HG03378 (cell line): ENCODE data around the gene NOS1.

Source experiments
- ATAC-seq: cut with Tn5 transposase; IDR thresholded peaks from one replicate; pipeline ENCODE4 v1.9.1; 2021; ENCODE audit warnings: mild to moderate bottlenecking, moderate library complexity; ENCODE audit not compliant: unreplicated experiment

NOS1 gene

GRCh38 chr12:117331691-117332090 is 29.7 kb downstream of the NOS1 start:
- ATAC-seq = no peak

- no peak for ATAC-seq
These were observed 30.8 kb downstream of the NOS1 start for GRCh38 chr12:117330441-117331113.

DNA sequence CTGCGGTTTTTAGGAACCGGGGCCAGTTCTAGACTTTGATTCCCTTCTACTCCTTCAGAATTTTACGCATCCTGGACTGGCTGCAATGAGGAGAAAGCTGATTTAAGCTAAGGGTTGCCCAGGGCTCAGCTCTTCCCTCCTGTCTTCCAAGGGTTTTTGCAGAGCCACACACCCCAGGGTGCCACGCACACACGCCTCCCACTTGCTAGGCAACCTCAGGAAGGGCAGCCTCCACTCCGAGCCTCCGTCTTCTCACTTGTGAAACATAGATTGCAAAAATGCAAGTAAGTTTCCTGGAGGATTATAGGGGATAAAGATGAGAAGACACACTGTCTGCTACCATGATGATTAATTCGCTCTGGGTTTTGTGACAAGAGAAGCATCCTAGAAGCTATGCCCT is 31.7 kb downstream of the NOS1 start:
- ATAC-seq = no peak

DNA sequence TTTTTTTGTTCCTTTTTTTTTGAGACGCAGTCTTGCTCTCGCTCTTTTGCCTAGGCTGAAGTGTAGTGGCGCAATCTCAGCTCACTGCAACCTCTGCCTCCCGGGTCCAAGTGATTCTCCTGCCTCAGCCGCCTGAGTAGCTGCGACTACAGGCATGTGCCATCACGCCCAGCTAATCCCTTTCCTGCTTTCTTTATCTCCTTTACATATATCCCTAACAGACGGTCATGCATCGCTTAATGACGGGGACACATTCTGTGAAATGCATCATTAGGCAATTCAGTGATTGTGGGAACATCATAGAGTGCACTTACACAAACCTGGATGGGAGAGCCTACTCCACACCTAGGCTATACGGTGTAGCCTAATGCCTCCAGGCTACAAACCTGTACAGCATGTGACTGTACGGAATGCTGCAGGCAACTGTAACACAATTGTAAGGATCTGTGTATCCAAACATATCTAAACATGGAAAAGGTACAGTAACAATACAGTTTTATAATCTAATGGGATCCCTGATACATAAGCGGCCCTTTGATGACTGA is 32.8 kb downstream of the NOS1 start:
- ATAC-seq = no peak

DNA sequence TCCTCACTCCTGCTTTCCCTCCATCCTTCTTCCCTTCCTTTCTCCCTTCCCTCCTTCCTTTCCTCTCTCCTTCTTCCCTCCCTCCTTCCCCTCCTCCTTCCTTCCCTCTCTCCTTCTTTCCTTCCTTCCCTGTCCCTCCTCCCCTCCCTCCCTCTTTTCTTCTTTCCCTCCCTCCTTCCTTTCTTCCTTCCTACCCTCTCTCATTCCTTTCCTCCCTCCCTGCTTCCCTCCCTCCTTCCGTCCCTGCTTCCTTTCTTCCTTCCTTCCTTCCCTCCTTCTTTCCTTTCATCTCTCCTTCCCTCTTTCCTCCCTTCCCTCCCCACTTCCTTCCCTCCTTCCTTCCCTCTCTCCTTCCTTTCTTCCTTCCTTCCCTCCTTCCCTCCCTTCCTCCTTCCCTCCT is 39.0 kb downstream of the NOS1 start:
- ATAC-seq = no peak

- ATAC-seq = no peak
These were observed 39.9 kb downstream of the NOS1 start for GRCh38 chr12:117321572-117321971.

GRCh38 chr12:117318591-117318990 is 42.8 kb downstream of the NOS1 start:
- no peak for ATAC-seq

DNA sequence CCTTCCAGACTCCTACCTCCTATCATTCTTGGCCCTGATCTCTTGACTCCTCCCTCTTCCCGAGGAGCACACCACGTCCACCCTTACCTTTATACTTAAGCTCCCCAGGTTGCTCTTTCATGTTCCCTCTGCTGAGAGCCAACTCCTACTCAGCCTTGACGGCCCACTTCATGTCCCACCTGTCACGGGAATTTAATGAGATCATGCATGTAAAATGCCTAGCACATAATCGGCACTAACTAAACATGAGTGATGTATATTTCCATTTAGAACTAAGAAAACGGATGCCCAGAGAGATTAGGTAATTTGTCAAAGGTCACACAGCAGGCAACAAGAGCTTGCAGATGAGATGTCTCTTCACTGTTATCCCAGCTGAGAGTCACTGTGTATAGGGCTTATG is 45.1 kb downstream of the NOS1 start:
- ATAC-seq = no peak

DNA sequence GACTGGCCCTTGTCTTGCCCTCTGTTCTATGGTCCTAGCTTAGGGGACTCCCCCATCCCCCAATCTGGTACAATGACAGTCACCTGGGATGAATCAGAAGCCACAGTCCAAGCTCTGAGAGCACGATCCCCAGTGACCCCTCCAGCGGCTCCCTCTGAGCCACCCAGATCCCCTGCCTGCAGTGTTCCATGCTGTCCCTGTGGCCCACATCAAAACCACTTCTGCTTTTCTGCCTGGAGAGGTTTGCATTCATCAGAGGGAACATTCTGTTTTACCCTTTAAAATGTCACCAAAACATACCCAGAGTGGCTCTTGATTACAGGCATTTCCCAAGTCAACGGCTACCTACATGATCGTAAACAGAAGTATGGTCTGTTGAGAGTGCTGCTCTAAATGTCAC is 47.5 kb downstream of the NOS1 start:
- ATAC-seq = no peak

GRCh38 chr12:117312770-117313169 is 48.7 kb downstream of the NOS1 start:
- no peak for ATAC-seq

DNA sequence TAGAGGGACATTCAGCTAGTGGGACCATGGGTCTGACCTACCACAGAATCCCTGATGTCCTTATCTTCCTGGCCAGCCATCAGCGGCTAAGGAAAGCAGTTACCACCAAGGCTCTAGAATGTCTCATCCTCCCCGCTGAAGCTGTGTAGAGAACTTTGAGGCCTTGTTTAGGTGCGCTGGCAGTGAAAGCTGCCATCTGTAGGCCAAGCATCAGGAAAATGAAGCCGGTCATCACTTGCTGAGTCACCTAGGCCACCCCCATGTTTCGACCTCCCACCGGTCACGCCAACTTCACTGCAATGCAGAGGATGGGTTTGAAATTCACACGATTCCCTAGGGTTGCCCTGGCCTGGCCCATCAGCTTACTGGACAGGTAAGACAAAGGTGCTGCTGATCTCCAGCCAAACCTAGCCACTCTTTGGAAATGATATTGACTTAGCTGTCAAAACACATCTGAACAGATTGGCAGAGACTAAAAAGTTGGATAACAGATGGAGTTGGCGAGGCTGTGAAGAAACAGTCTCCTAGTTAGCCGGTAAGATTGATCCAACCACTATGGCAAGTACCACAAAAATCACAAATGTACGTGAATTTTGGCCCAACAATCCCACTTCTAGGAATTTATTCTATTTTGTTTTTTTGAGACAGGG is 52.0 kb downstream of the NOS1 start:
- no peak for ATAC-seq

GRCh38 chr12:117300174-117300573 is 61.3 kb downstream of the NOS1 start:
- no peak for ATAC-seq

- ATAC-seq = no peak
These were observed 62.7 kb downstream of the NOS1 start for GRCh38 chr12:117298648-117299225.

DNA sequence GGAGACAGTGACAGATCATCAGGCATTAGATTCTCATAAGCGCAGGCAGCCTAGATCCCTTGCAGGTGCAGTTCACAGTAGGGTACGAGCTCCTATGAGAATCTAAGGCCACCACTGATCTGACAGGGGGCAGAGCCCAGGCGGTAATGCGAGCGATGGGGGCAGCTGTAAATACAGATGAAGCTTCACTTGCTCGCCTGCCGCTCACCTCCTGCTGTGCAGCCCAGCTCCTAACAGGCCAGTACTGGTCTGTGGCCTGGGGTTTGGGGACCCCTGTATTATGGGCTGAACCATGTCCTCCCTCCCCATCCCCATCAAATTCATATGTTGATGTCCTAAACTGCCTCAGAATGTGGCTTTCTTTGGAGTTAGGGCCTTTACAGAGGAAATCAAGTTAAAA is 63.2 kb downstream of the NOS1 start:
- no peak for ATAC-seq

DNA sequence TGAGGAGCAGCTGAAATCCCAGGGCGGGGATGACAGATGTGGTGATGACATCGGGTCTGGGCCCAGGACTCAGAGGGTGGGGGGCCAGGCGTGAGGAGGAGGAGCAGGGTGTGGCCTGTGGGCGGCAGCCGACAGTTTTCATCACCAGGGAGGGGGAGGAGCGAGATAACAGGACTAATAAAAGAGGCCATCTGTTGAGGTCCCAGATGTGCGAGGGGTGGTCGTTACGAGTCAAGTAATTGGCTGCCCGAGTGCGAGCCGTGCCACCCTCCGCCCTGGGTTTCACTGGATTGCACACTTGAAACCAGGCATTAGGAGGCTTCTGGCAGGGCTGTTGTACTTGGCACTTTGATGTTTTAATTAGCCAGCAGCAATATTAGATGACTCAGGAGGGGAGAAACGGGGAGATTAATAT is 67.2 kb downstream of the NOS1 start:
- no peak for ATAC-seq

DNA sequence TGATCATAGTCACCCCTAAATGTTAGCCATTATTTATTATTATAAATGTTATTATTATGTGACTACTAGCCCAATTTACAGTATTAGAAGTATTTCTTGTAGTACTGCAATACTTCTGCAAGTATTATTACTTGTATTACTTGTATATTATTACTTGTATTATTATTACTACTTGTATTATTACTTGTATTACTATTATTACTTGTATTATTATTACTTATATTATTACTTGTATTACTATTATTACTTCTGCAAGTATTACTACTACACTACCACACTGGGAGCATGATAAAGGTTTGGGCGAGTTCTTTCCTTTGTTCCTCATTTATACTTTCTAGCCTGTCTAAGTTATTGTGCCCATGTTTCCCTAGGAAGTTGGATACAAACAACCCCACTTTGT is 67.9 kb downstream of the NOS1 start:
- ATAC-seq = no peak

GRCh38 chr12:117292688-117293087 is 68.7 kb downstream of the NOS1 start:
- ATAC-seq = no peak

DNA sequence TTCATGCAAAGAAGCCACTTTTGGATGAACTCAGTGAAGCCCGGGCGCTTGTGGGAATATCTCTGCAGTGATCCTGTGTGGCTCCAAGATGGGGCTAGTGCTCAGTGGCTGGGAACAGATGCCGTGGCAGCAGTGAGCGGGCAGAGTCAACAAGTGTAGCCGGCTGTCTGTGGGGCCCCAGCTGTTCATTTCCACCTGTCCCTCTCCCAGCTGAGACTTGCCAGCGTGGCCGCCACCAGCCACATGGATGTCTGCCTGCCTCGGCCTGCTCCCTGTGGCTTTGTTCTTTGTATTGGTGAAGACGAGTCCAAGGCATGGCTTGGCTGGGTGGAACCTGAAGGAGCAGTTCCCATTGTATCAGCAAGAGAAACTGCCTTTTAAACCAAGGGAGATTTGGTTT is 77.3 kb downstream of the NOS1 start:
- ATAC-seq = no peak

- ATAC-seq = no peak
These were observed 78.9 kb downstream of the NOS1 start for GRCh38 chr12:117282490-117282889.

DNA sequence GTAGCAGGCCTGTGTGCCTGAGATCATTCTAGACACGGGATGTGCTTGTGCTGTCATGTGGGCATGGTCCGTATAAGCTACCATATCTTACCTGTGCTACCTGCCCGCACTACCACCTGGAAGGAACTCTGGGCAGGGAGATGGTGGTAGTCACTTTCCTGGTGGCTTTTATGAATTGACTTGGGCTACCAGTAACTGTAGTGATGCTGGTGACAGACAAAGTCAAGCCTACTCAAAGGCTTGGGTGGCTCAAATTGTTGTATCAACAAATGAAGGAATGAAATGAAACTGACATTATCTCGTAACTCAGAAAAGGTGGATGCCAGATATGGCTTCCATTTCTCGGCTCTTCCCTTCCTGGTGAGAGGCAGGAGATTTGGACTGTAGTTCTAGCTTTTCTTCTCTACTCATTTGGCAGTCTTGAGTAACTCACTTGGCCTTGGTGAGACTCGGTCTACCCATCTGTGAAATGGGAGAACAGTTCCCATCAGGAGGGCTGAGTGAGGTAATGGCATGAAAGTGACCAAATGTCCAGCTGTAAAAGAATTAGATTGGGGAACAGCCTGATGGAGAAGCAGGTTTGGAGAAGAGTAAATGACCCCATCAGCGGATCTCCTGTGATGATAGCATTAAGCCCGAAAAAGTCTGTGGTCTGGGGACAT is 81.3 kb downstream of the NOS1 start:
- ATAC-seq = no peak

DNA sequence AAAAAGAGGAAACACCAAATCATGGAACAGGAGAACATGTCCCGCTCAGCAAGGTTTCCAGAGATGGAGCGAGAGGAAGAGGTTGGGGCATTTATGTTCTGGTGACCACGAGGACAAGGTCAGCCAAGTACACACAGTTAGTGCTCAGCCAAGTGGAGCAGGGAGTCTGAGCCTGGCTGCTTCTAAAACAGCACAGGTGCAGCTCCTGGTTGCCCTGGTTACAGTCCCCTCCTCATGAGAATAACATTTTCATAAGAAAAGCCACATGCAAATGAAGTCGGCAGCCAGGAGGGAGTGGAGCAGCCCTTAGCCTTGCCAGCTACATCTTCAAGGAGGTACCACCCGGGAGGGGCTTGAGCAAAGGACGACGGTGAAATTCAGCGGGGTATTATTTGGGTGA is 81.8 kb downstream of the NOS1 start:
- no peak for ATAC-seq

GRCh38 chr12:117277875-117278274 is 83.6 kb downstream of the NOS1 start:
- no peak for ATAC-seq
